ENCODE measurements around the gene MGAT5B.

GRCh38 chr17:76953066-76953465, 84.9 kb downstream of the MGAT5B start:
- no peak for TF ChIP-seq POLR2AphosphoS5 (IDR thresholded peaks at IDR 0.05; ENCODE audit: low read depth, low read length)
- no peak for TF ChIP-seq TAF1 (IDR thresholded peaks at IDR 0.05; ENCODE audit: borderline replicate concordance, insufficient read depth, low read length)

Measured in PFSK-1 (cell line).